Cardiac muscle cell (in vitro differentiated cells and primary cell): ENCODE measurements around the gene LPP. TPM values are rescaled to one million over a fixed set of nuclear protein-coding genes. Genes with fewer than 3 reads are reported as not detected.
A peak's percentile ranks its signal among the peaks of the same experiment; 100 is the strongest.

Source experiments
- DNase-seq, 2 donors: peaks; one replicate each; pipeline versions ENCODE4 v3.0.0 to v3.0.0-alpha.2; 2010 to 2017; ENCODE audit warnings: low read depth in 1 of 2, low spot score in 1 of 2
- H3K27ac ChIP-seq: fragments of 200-600 bp; sonication (generic); 2 replicates; pipeline ENCODE4 v1.5.1; 2016
- H3K27me3 ChIP-seq: fragments of 200-600 bp; sonication (generic); 2 replicates; pipeline ENCODE4 v1.6.0; 2016; ENCODE audit warnings: control low read depth
- H3K36me3 ChIP-seq: fragments of 200-600 bp; sonication (generic); 2 replicates; pipeline ENCODE4 v1.5.1; 2016; ENCODE audit warnings: control low read depth
- H3K4me1 ChIP-seq: fragments of 200-600 bp; sonication (generic); 2 replicates; pipeline ENCODE4 v1.8.1; 2017; ENCODE audit warnings: low read depth, mild to moderate bottlenecking, mixed run types
- H3K4me3 ChIP-seq: fragments of 200-600 bp; sonication (generic); 2 replicates; pipeline ENCODE4 v1.5.1; 2016; ENCODE audit warnings: mild to moderate bottlenecking
- H3K9me3 ChIP-seq: fragments of 200-600 bp; sonication (generic); 2 replicates; pipeline ENCODE4 v1.5.1; 2017; ENCODE audit warnings: low read depth, mild to moderate bottlenecking, control low read depth
- CTCF ChIP-seq: IDR thresholded peaks from 2 replicates; pipeline ENCODE4 v1.5.1; 2012; ENCODE audit warnings: low read depth, mild to moderate bottlenecking, low read length
- polyA plus RNA-seq: library from polyadenylated mRNA; unstranded; fragments of >200 nt; fragmentation: Nextera tagmentation; extraction: Ambion mirVana; gene quantifications from 2 replicates; pipeline ENCODE4 v1.2.1, GENCODE V29; 2016
- total RNA-seq: library from RNA; depleted of rRNA; stranded (reverse); fragments of >200 nt; gene quantifications from 2 replicates; pipeline ENCODE4 v1.2.3, GENCODE V29; 2016

LPP gene
- total and polyA plus RNA-seq, 2 experiments from 2014 or later, result 21.4 to 45.2 TPM

- no peaks in the 10 kb centered on the region for H3K36me3 ChIP-seq
- no peak for DNase-seq
Measured at GRCh38 chr3:188240189-188240981, 86.4 kb downstream of the LPP start.

GRCh38 chr3:188241072-188241471 lies 87.1 kb downstream of the LPP start:
- peak overlapping the region; percentile 18 for H3K27ac ChIP-seq
- no peaks in the 10 kb centered on the region for H3K9me3 ChIP-seq
- no peaks in the 10 kb centered on the region for H3K27me3 ChIP-seq
- TF ChIP-seq CTCF, result no peak
- DNase-seq, result peak in 1 of 2 donors; percentile 67
- peaks cover 10% of the 10 kb centered on the region for H3K4me1 ChIP-seq
- H3K36me3 ChIP-seq, result no peaks in the 10 kb centered on the region
- H3K4me3 ChIP-seq, result no peak overlapping the region

More at GRCh38 chr3:188240189-188240981, 86.4 kb downstream of the LPP start:
- Histone ChIP-seq H3K27ac (peak overlapping the region; percentile 35), H3K4me3 (no peak overlapping the region), H3K9me3 (no peaks in the 10 kb centered on the region), H3K4me1 (peaks cover 10% of the 10 kb centered on the region), H3K27me3 (no peaks in the 10 kb centered on the region)
- no peak for TF ChIP-seq CTCF

DNA sequence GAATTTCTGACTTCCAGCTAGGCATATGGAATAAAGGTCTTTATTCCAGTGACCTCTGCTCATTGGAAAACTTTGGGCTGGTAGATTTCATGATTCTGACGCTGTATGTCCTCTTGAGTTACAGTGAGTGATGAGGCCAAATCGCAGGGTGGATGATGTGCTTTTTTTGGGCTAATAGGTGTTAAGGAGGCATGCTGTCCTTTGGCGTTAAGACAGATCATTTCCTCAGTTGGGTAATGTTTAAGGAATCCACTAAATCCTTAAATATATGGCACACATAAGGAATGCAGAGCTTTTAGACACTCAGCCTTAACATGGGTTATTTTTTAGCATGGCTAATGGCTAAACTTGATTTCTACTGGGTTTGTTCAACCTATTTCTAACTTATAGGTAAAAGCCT lies 87.9 kb downstream of the LPP start:
- no peak for TF ChIP-seq CTCF
- H3K4me3 ChIP-seq, result no peak overlapping the region
- no peaks in the 10 kb centered on the region for H3K9me3 ChIP-seq
- DNase-seq, result no peak
- H3K4me1 ChIP-seq, result peaks cover 10% of the 10 kb centered on the region
- H3K36me3 ChIP-seq, result no peaks in the 10 kb centered on the region
- no peaks in the 10 kb centered on the region for H3K27me3 ChIP-seq
- no peak overlapping the region for H3K27ac ChIP-seq

DNA sequence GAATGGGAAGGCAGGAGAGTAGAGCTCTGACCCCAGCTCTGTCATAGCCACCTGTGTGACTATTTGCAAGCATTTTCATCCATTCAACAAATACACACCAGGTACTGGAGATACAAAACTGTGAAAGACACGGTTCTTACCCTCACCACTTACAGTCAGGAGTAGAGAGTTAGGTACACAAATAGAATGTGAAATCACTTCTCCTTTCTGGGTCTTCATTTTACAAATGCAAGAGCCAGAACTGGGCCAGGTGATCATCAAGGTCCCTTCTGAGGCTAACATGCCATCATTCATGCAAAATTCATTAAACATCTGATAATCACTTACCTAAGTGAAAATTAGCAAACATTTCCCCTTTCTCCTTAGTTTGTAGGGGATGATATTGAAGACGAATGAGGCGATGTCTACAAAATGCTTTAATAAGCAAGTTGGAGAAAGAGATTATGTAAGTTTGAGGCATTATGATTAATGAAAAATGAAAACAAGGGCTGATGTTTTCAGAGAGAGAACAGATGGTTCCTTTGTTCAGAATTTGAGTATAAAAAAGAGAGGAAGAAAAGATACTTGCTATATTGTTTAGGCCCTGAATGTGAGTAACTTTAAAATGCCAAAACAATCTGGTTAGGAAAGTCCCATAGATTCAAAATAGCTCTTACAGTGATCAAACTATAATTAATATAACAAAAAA lies 88.6 kb downstream of the LPP start:
- Histone ChIP-seq H3K27me3 (no peaks in the 10 kb centered on the region), H3K4me1 (peaks cover 10% of the 10 kb centered on the region), H3K27ac (no peak overlapping the region), H3K36me3 (no peaks in the 10 kb centered on the region), H3K9me3 (no peaks in the 10 kb centered on the region), H3K4me3 (no peak overlapping the region)
- DNase-seq, result no peak
- TF ChIP-seq CTCF, result no peak

DNA sequence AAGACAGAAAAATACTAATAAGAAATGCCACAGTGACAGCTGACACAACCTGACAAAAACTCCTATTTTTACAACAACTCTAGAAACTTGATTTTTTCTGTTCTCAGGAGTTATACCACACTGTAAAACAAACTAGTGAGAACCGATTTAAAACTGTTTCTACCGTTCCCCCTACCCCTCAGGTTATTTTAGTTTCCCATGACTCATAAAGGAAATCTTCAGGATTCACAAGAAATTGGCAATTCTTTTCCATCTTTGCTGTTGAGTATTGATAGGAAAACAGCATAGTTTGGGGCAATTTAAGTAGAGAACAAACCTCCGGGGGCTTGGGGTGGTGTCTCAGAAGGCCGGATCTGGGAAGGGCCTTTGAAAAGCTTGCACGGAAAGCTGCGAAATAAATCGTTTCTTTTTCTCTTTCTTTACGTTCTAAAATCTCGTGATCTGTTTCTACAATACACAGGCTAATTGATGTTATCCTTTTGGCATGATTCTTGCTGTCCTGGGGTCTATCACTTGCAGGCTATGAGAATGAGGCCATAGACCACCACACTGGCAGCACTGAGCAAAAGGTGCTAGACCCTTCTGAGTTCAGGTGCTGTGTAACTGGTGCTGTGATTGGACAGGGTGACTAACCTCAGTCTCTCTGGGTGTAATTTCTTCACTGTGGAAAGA lies 89.3 kb downstream of the LPP start:
- H3K27me3 ChIP-seq, result no peaks in the 10 kb centered on the region
- no peaks in the 10 kb centered on the region for H3K36me3 ChIP-seq
- no peaks in the 10 kb centered on the region for H3K9me3 ChIP-seq
- H3K4me3 ChIP-seq, result no peak overlapping the region
- no peak for DNase-seq
- H3K27ac ChIP-seq, result no peak overlapping the region
- peaks cover 10% of the 10 kb centered on the region for H3K4me1 ChIP-seq
- no peak for TF ChIP-seq CTCF
